ENCODE measurements around the gene TIMM44. TPM values are rescaled to one million over a fixed set of nuclear protein-coding genes. Genes with fewer than 3 reads are reported as not detected.

TIMM44 gene
- polyA plus RNA-seq, 4 donors = 31.1 to 61.0 (median 42.3) TPM

GRCh38 chr19:7883105-7883504, 60.4 kb downstream of the TIMM44 start:
- no peak for DNase-seq (ENCODE audit: low read depth in 4 of 4, low spot score in 3 of 4)

- no peak for DNase-seq (ENCODE audit: low read depth in 4 of 4, low spot score in 3 of 4)
Observed at GRCh38 chr19:7881910-7882309, 61.6 kb downstream of the TIMM44 start.

- DNase-seq (ENCODE audit: low read depth in 4 of 4, low spot score in 3 of 4) = no peak
Observed at GRCh38 chr19:7879836-7880235, 63.6 kb downstream of the TIMM44 start.

GRCh38 chr19:7879111-7879807, 64.2 kb downstream of the TIMM44 start:
- DNase-seq (ENCODE audit: low read depth in 4 of 4, low spot score in 3 of 4) = no peak

- no peak for DNase-seq (ENCODE audit: low read depth in 4 of 4, low spot score in 3 of 4)
Observed at GRCh38 chr19:7877249-7877836, 66.1 kb downstream of the TIMM44 start.

Other genes starting within 250 kb of the TIMM44 start
- gene FCER2, start 241.5 kb downstream of the TIMM44 start, polyA plus RNA-seq (ENCODE audit: insufficient read length in 4 of 4) = 1 to 10 TPM in 1 of 4 donors, under 1 TPM in 3; 0.19 to 1.2 (median 0.36) TPM
- under 1 TPM in 1 of 4 donors, not detected in 3; 0.31 TPM for gene CLEC4G, start 211.6 kb downstream of the TIMM44 start, polyA plus RNA-seq (ENCODE audit: insufficient read length in 4 of 4)
- gene CD209, start 196.1 kb downstream of the TIMM44 start, polyA plus RNA-seq (ENCODE audit: insufficient read length in 4 of 4) = 1 to 10 TPM in 3 of 4 donors, under 1 TPM in 1; 0.87 to 6.0 (median 1.7) TPM
- gene CLEC4M, start 180.4 kb downstream of the TIMM44 start, polyA plus RNA-seq (ENCODE audit: insufficient read length in 4 of 4) = 1 to 10 TPM in 3 of 4 donors, under 1 TPM in 1; 0.08 to 3.0 (median 2.1) TPM
- gene EVI5L, start 113.4 kb downstream of the TIMM44 start, polyA plus RNA-seq (ENCODE audit: insufficient read length in 4 of 4) = 10 to 100 TPM; 14.0 to 18.7 (median 16.1) TPM
- gene PRR36, start 69.3 kb downstream of the TIMM44 start, polyA plus RNA-seq (ENCODE audit: insufficient read length in 4 of 4) = 1 to 10 TPM; 3.5 to 9.9 (median 6.8) TPM
- 1 to 10 TPM in 3 of 4 donors, under 1 TPM in 1; 0.46 to 3.2 (median 2.1) TPM for gene LRRC8E, start 55.2 kb downstream of the TIMM44 start, polyA plus RNA-seq (ENCODE audit: insufficient read length in 4 of 4)
- gene MAP2K7, start 39.8 kb downstream of the TIMM44 start, polyA plus RNA-seq (ENCODE audit: insufficient read length in 4 of 4) = 10 to 100 TPM; 20.8 to 41.9 (median 24.8) TPM
- gene TGFBR3L, start 28.8 kb downstream of the TIMM44 start, polyA plus RNA-seq (ENCODE audit: insufficient read length in 4 of 4) = under 1 TPM in 3 of 4 donors, not detected in 1; 0.24 to 0.60 (median 0.59) TPM
- gene SNAPC2, start 23.3 kb downstream of the TIMM44 start, polyA plus RNA-seq (ENCODE audit: insufficient read length in 4 of 4) = 10 to 100 TPM; 13.6 to 20.9 (median 16.1) TPM
- gene CTXN1, start 17.5 kb downstream of the TIMM44 start, polyA plus RNA-seq (ENCODE audit: insufficient read length in 4 of 4) = 10 to 100 TPM; 11.6 to 34.1 (median 13.9) TPM
- 10 to 100 TPM; 66.7 to 94.5 (median 85.1) TPM for gene ELAVL1, start 62.0 kb upstream of the TIMM44 start, polyA plus RNA-seq (ENCODE audit: insufficient read length in 4 of 4)
- under 1 TPM; 0.29 to 0.47 (median 0.39) TPM for gene CCL25, start 109.1 kb upstream of the TIMM44 start, polyA plus RNA-seq (ENCODE audit: insufficient read length in 4 of 4)
- 10 to 100 TPM; 19.5 to 61.6 (median 46.2) TPM for gene FBN3, start 205.9 kb upstream of the TIMM44 start, polyA plus RNA-seq (ENCODE audit: insufficient read length in 4 of 4)

Data from left renal pelvis (tissue), 4 donors.